Measurements from ENCODE around the gene CAST.

DNA sequence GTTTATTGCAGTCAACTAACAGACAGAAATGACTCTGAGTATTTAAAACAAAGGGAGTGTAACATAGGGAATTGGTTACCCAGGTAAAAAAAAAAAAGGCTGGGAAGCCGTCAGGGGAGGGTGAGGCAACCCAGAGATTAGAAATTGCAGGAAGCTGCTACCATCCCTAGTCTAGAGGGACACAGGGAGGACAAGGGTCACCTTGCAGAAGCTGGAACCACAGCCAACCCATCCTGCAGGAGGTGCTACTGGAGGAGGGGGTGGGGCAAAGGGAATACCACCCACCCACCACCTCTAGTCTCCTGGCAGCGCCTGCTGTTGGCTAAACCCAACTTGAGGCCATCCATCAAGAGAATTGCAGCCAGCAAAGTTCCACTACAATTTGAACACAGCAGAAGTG is 6.5 kb downstream of the CAST start:
- TF ChIP-seq POLR2A (IDR thresholded peaks at IDR 0.05; ENCODE audit: low read length) (no peak), GATA1 (IDR thresholded peaks at IDR 0.05; ENCODE audit: low read depth, low read length) (no peak)

Data from erythroblast (primary cell).